AG09319 (cell line): ENCODE results near the gene ADAMTS17.

Source experiments
- DNase-seq: peaks from one replicate; pipeline ENCODE4 v3.0.0-alpha.2; 2010; ENCODE audit warnings: low read depth; ENCODE audit errors: extremely low read depth
- CTCF ChIP-seq: IDR thresholded peaks from 2 replicates; pipeline ENCODE4 v1.5.1; 2011; ENCODE audit warnings: low read depth, mild to moderate bottlenecking, inconsistent platforms, low read length, moderate library complexity

ADAMTS17 gene

DNA sequence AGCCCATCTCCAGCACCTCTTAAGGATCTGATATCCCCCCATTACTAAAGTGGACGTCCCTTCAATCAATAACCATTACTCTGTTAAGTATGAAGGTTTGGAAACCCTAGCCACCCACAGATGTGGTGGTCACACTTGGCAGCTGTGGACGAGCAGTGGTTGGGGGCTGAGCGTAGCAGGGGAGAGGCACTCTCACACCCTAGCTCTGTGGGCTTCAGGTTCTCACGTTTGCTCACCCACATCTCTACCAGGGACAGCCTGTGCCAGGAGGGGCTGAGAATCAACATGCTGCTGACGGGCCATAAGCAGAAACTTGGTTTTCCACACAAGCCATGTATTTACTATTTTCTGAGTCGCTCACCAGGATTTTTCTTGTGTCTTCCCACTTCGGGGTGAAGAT lies 287.2 kb downstream of the ADAMTS17 start:
- no peak for TF ChIP-seq CTCF
- no peak for DNase-seq

GRCh38 chr15:100053474-100054121 lies 288.2 kb downstream of the ADAMTS17 start:
- no peak for DNase-seq
- no peak for TF ChIP-seq CTCF

GRCh38 chr15:100052716-100053473 lies 288.9 kb downstream of the ADAMTS17 start:
- no peak for TF ChIP-seq CTCF

DNA sequence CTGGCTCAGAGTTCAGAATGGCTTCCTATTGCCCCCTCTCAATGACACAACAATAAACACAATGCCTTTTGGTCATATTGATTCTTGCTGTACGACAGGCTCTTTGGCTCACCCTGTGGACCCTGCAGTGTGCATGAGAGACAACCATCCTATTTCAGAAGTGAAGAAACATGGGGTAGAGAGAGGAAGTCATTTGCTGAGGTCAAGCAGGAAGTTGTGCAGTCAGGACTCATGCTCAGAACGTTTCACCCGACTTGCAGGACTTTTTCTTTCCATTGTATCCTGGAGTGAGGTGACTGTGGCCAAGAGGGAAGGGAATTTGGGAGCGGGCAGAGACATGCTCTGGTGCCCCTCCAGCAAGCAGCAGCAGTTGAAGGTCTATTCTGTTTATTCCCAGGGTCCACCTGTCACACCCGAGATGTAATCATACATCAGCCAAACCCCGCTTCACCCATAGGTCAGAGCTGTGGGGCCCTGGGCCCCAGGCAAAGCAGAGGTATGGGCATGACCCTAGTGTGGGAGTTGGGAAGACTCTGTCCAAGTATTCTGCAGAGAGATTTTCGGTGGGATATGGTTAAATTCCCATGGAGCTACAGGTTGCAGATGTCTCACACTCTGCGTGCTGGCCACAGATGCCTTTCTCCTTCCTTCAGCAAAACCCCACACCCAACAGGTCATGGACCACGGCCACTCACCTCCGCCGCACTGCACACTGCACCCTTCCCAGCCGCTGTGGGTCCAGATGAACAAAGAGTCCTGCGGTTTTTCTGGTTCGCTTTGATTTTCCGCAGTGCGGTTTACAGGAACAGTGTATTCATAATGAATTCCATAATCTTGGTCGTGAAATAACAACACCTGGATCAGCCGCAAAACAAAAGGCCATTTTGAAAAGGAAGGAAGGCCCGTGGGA lies 290.6 kb downstream of the ADAMTS17 start:
- TF ChIP-seq CTCF, result no peak
- no peak for DNase-seq

More at GRCh38 chr15:100052716-100053473, 288.9 kb downstream of the ADAMTS17 start:
- no peak for DNase-seq

GRCh38 chr15:100049936-100050876 lies 291.6 kb downstream of the ADAMTS17 start:
- DNase-seq, result no peak
- no peak for TF ChIP-seq CTCF

DNA sequence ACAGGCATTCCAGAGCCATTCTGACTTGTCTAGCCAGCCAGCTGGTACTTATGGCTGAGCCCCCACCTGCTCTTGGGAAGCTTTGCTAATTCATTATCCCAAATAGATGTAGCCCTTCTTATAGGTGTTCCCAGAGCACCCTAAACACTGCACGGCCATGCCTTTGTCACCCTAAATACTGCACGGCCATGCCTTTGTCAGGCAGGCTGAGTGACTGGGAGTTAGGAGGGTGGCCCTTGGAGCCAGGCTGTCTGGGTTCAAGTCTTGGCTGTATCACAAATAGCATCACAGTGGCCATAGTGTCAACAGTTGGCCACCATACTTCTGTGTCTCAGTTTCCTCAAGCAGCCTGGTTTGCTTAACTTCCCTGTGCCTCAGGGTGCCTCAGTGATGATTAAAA lies 292.3 kb downstream of the ADAMTS17 start:
- no peak for TF ChIP-seq CTCF
- DNase-seq, result no peak
